Ishikawa (cell line): ENCODE results near the gene PFKFB4.

Source experiments
- CEBPB ChIP-seq: IDR thresholded peaks from 2 replicates; pipeline ENCODE4 v1.6.1; 2012
- CREB1 ChIP-seq: IDR thresholded peaks from 2 replicates; pipeline ENCODE4 v1.6.1; 2012; ENCODE audit warnings: low read depth
- EGR1 ChIP-seq: IDR thresholded peaks from 2 replicates; pipeline ENCODE4 v1.6.1; 2012
- EP300 ChIP-seq: IDR thresholded peaks from 2 replicates; pipeline ENCODE4 v1.6.1; 2012; ENCODE audit warnings: borderline replicate concordance
- FOXM1 ChIP-seq: IDR thresholded peaks from 2 replicates; pipeline ENCODE4 v1.6.1; 2012; ENCODE audit warnings: low read depth, borderline replicate concordance
- MAX ChIP-seq: IDR thresholded peaks from 2 replicates; pipeline ENCODE4 v1.6.1; 2012
- NFIC ChIP-seq: IDR thresholded peaks from 2 replicates; pipeline ENCODE4 v1.6.1; 2012
- RAD21 ChIP-seq: IDR thresholded peaks from 2 replicates; pipeline ENCODE4 v1.6.1; 2012; ENCODE audit warnings: low read depth
- REST ChIP-seq: IDR thresholded peaks from 2 replicates; pipeline ENCODE4 v1.6.1; 2012; ENCODE audit warnings: low read depth, mild to moderate bottlenecking
- TAF1 ChIP-seq: IDR thresholded peaks from 2 replicates; pipeline ENCODE4 v1.6.1; 2012; ENCODE audit warnings: low read depth, mild to moderate bottlenecking
- TCF12 ChIP-seq: IDR thresholded peaks from 2 replicates; pipeline ENCODE4 v1.6.1; 2012; ENCODE audit warnings: low read depth
- TEAD4 ChIP-seq: IDR thresholded peaks from 2 replicates; pipeline ENCODE4 v1.6.1; 2012
- USF1 ChIP-seq: IDR thresholded peaks from 2 replicates; pipeline ENCODE4 v1.6.1; 2012
- YY1 ChIP-seq: IDR thresholded peaks from 2 replicates; pipeline ENCODE4 v1.6.1; 2012; ENCODE audit warnings: low read depth
- ZBTB7A ChIP-seq: IDR thresholded peaks from 2 replicates; pipeline ENCODE4 v1.6.1; 2012; ENCODE audit warnings: low read depth

The PFKFB4 gene

GRCh38 chr3:48505968-48506504 lies 50.6 kb downstream of the PFKFB4 start:
- TF ChIP-seq RAD21 = no peak
- TF ChIP-seq MAX = no peak
- no peak for TF ChIP-seq NFIC
- no peak for TF ChIP-seq CEBPB

GRCh38 chr3:48505146-48505545 lies 51.5 kb downstream of the PFKFB4 start:
- TF ChIP-seq CEBPB (no peak), TAF1 (no peak), TCF12 (no peak), EP300 (no peak), FOXM1 (no peak), MAX (no peak), RAD21 (no peak), USF1 (no peak), NFIC (no peak), YY1 (no peak), CREB1 (no peak), EGR1 (no peak), ZBTB7A (no peak)

- TF ChIP-seq NFIC = no peak
- 0 out of 2 replicates have a peak, but pooled peaks have one; percentile 27 for TF ChIP-seq ZBTB7A
- no peak; the same call in 1 of the 2 replicates for TF ChIP-seq EGR1
- TF ChIP-seq MAX = peak; percentile 74
- TF ChIP-seq TEAD4 = no peak
- peak; percentile 36; the same call in 1 of the 2 replicates for TF ChIP-seq TAF1
Observed at GRCh38 chr3:48504051-48504946, 52.3 kb downstream of the PFKFB4 start, which contains the start of gene SHISA5. Gene SHISA5 (minus strand): TSS chr3:48504174. CDS start chr3:48504094, 80 bp downstream.

GRCh38 chr3:48503401-48504050 lies 53.1 kb downstream of the PFKFB4 start:
- no peak for TF ChIP-seq CEBPB
- TF ChIP-seq ZBTB7A = peak; percentile 52; the same call in 1 of the 2 replicates

GRCh38 chr3:48502728-48503168 lies 53.9 kb downstream of the PFKFB4 start:
- TF ChIP-seq CEBPB (no peak), MAX (no peak), EP300 (no peak), TCF12 (no peak), CREB1 (no peak), REST (no peak), USF1 (no peak), TEAD4 (no peak), FOXM1 (no peak), NFIC (no peak), YY1 (no peak), EGR1 (no peak), RAD21 (no peak), ZBTB7A (no peak), TAF1 (no peak)

GRCh38 chr3:48502121-48502520 lies 54.5 kb downstream of the PFKFB4 start:
- TF ChIP-seq TEAD4 (no peak), USF1 (no peak), TCF12 (no peak), CEBPB (no peak), FOXM1 (no peak), EP300 (no peak), REST (no peak), TAF1 (no peak), CREB1 (no peak), ZBTB7A (no peak), EGR1 (no peak)
